UCSD-AML1 (cell line): Measurements from ENCODE around the gene TRIP12.
A peak's percentile ranks its signal among the peaks of the same experiment; 100 is the strongest.
"Not testable (repeated sequence)": the region's sequence is repeated elsewhere in the genome, so short reads cannot be mapped to it uniquely, and the experiment has no call there.

Source experiments
- DNase-seq: peaks from one replicate; lab custom pipeline; 2025; ENCODE audit not compliant: unreplicated experiment; lab: John Stamatoyannopoulos, UW

The TRIP12 gene

DNA sequence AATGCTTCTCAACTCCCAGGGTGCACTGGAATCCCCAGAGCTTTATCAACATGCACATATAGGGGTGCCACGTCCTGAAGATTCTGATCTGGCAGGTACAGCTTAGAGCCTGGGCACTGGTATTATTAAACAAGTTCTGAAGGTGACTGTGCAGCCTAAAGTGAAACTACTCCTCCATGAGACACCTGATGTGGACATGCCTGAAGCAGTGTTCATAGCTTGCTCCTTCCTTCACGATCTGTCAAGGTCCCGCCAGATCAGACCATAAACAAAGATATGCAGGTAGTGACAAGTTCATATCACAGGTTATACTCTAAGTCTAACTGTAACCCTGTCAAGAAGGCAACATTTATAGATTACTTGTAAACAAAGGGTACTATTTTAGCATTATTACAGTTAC is 142.2 kb downstream of the TRIP12 start:
- DNase-seq, result no peak

DNA sequence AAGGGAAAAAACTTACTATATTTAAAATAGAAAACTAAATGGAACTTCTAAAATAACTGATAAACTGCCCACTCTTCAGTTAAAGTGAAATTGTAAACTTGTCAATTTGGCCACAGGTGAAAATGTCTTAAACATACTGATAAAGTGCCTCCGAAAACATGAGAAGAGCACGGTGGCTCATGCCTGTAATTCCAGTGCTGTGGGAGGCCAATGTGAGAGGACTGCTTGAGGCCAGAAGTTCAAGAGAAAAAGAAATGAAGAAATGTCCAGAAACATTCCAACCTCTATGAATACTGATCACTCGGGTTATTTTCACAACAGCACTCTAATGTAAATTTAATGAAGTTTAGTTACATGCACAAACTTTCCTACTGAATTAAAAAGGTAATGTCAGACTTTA is 144.1 kb downstream of the TRIP12 start:
- no peak for DNase-seq

DNA sequence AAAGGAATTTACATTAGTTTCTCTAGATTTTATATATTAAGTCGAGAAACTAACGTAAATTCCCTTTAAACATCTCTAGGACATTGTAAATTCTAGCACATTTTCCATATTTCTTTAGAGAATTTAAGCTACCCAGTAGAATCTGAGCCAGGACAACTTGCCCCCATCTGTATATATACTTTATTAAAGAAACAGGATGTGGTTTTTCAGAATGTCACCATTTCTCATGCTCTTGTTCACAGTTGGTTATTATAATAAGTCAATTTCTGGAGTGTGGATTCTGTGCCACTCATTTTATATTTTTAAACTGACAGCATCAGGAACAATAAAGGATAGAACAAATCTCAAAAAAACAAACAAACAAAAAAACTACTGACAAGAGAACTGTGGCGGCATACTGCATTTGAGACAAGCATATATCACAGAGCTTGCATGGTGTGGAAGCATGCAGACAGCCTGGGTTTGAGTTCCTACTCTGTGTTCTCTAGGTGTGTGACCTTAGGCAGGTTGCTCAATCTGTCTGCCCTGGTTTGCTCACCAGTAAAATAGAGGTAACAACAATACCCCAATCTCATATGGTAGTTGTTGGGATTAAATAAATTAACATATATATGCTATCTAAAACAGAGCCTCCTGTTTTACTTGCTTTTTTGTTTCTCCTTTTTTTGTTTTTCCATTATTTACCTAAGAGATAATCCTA is 146.0 kb downstream of the TRIP12 start:
- DNase-seq, result no peak

DNA sequence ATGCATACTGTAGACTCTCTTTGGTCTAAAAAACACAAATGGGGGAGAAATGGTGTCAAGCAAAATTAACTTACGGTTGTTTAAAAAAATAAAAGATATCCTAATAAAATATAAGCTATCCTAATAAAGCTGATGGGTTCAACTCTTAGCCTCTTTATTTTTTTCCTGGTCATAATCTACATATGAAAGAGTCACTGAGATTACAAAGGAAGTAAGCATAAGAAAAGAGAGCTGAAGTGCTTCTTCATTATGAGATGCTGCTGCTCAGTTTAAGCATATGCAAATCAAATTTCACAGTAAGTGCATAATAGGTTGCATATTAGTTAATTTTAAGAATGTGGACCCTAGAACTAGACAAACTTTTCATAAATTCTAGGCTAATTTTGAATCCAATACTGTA is 147.6 kb downstream of the TRIP12 start:
- no peak for DNase-seq

DNA sequence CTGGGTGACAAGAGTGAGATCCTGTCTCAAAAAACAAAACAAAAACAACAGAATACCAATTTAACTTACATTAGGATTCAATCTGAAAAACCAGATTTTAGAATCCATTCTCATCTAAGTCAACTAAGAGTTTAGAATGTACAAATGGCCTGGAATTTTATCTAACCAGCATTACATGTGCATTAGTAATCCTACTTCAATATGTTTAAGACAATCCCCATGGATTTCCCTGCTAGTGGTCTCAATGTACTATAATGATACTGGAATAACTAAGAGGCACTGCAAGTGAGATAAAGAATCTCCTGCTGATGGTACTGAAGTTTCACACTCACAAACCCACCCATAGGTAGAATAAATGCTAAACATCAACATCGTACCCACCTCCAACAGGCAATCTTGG is 153.6 kb downstream of the TRIP12 start:
- no peak for DNase-seq

DNA sequence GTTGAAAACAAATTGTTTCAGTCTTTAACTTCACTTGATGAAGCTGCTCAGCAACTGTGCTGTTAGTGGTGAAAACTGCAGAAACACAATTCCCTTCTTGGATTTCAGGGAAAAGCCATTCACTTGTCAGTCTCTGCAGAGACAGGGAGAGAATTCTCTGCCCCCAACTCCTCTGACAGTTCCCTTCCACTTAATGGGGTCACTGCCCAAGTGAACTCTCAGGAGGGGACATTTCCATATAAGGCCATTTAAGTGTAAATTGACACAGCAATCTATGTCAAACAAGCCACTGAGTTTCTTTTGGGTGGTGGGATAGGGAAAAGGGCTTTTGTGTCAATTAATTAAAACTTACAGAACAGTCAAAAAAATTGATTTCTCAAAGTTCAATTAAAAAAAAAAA is 156.1 kb downstream of the TRIP12 start:
- DNase-seq, result no peak

DNA sequence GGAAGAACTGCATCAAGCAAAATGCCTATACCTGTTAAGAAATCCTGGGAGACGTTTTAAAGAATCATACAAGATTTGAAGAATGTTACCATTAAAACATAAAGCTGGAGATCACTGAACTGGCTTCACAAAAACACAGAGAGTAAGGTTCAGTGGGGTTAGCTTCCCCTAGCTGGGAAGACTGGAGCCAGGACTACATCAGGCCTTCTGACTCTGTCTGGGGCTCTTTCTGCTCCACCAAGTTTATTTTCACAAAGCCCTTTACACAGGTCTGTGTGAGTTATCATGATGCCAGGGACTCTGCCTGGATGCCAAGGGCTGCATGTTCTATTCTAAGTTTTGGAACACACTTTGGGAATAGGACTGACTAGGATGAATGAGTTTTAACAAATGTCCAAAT is 160.1 kb downstream of the TRIP12 start:
- no peak for DNase-seq

DNA sequence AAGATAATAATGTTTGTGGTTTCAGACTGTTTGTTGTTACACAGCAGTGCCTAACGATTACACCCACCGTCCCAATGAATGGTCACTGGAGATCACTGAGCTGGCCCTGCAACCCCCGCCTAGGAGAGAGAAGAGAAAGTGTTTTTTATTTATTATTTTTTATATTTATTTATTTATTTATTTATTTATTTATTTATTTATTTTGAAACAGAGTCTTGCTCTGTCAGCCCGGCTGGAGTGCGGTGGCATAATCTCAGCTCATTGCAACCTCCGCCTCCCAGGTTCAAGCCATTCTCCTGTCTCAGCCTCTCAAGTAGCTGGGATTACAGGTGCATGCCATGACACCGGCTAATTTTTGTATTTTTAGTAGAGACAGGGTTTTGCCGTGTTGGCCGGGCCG is 164.3 kb downstream of the TRIP12 start:
- DNase-seq, result not testable (repeated sequence)

DNA sequence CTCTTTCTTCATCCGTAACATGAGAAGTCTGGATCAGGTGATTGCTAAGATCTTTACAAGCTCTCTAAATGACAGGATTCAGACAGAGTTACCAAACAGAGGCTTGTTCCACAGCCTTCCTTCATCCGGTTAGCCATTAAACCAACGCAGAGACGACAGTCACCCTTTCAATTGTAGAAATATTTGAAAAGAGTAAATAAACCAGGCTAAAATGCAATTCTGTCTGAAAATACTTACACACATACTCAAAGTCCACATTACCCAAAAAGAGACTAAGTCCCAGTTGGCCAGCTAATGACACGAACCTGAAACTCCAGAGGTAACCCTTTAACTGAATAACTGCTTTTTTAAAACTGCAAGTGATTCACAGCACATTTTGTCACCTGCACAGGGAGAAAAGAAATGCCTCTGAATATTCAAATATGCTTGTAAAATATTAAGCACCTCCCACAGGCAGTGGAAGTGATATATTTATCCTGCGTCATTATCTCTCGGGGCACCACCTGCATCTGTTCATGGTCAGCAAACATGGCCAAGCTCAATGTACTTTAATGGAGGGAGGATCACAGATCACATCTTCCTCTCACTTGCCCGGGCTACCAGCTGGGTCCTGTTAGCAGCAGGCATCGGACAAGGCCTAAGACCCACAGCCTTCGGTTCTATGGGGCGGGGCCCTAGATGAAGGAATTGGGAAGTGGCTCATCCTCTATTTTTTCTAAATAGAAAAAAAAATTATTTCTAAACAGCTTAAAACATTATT is 168.7 kb downstream of the TRIP12 start:
- no peak for DNase-seq

DNA sequence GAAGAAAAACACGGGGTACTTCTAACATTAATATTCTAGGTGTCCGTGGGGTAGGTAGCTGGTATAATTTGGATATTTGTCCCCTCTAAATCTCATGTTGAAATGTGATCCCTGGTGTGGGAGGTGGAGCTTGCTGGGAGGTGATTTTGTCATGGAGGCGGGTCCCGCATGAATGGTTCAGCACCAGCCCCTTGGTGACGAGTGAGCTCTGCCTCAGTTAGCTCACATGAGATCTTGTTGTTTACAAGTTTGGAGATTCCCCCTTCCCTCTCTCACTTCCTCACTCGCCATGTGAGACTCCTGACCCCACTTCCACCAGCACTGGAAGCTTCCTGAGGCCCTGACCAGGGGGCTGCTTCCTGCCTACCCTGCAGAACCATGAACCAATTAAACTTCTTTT is 172.0 kb downstream of the TRIP12 start:
- no peak for DNase-seq

DNA sequence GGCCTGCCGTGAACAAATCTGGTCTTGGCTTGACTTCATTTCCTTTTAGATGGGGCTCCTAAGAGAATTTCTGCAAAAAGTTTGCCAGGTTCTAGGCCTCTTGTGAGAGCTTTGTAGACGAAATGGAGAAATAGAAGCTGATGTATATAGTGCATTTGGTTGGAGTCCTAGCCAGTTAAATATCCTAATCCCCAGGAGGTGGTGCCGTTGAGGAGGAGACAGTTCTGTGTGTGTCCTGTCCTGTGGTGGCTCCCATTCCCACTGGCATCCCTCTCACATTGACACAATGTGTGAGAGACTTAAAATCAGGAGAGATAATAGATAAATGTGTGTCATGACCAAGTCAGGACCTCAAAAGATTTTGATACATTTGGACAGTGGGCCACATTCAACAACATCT is 172.9 kb downstream of the TRIP12 start:
- no peak for DNase-seq

DNA sequence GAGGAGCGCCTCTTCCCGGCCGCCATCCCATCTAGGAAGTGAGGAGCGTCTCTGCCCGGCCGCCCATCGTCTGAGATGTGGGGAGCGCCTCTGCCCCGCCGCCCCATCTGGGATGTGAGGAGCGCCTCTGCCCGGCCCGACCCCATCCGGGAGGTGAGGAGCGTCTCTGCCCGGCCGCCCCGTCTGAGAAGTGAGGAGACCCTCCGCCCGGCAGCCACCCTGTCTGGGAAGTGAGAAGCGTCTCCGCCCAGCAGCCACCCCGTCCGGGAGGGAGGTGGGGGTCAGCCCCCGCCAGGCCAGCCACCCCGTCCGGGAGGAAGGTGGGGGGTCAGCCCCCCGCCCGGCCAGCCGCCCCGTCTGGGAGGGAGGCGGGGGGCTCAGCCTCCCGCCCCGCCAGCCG is 179.1 kb downstream of the TRIP12 start:
- DNase-seq, result not testable (repeated sequence)

DNA sequence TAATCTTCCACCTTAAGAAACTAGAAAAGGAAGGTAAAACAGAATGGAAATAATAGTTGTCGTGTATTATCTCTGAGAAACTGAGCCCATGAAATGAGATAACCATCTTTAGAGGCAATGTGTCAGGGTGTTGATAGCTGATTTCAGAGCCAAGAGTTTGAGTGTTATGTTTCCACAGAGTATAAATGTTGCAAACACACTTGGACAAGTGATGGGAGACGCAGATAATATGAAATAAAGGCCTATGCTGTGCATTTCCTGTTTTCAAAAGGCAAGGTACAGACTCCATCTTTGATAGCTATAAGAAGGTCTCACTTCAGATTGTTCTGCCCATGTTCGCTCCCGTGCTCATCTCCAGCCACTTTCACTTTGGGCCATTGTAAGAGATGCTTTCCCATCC is 181.5 kb downstream of the TRIP12 start:
- no peak for DNase-seq

DNA sequence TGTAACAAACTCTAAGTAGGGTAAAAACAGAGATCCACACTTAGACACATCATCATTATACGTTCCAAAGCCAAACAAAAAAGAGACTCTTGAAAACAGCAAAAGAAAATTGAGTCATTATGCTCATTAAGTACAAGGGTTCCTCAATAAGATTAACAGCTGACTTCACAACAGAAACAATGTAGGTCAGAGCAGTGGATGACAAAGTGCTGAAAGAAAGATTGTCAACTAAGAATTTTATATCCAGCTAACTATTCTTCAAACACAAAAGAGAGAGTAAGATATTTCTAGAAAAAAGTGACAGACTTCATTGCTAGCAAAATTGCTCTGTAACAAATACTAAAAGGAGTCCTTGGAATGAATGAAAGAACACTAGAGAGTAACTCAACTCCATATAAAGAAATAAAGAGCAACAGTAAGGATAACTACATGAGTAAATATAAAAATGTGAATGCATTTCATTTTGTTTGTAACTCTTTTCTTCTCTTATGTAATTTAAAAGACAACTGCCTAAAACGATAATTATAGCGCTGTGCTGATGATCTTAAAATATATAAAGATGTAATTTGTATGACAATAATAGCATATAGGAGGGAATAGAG is 183.7 kb downstream of the TRIP12 start:
- DNase-seq, result no peak

DNA sequence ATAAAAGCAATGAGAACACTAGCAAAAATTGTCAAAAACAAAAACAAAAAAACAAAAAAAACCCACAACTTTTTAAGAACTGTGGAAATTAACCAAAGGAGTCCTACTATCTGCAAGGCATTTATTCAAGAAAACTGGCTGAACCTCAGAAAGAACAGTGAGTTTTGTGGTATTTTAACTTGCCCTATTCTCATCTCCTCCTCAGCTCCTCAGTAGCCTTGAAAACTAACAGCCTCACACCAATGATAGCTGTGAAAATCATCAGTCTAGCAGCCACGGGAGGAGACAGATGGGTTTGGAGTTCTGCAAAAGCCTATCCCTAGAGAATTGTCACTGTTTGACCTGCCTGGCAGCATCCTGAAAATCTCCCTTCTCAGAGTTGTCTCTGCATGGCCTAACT is 187.4 kb downstream of the TRIP12 start:
- DNase-seq, result no peak

DNA sequence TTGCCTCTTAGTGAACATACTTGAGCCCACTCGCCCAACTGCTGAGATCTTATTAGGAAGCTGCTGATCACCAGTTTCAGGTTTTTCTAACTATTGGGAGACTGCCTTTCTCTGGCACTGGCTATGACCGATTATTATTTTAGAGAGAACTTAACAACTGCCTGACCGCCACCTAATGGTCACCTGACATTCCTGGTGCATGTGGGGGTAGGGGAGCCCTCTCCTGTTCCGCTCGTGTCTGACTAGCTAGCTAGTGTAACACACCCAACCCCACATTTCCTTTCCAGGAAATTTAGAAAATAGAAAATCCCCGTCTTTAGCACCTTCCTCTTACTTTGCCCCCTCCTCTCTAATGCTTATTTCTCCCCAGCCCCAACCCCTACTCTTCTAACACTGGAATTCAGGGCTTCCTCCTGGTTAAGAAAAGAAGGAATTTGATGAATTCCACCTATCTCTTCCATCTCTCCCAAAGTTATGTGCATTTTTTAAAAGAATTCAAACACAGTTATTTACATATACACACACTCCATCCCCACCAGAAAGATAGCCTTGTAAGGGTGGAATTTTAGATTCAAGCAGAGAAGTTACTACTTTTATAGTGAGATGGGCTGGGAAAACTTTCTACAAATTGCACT is 188.1 kb downstream of the TRIP12 start:
- DNase-seq, result peak; percentile 27

DNA sequence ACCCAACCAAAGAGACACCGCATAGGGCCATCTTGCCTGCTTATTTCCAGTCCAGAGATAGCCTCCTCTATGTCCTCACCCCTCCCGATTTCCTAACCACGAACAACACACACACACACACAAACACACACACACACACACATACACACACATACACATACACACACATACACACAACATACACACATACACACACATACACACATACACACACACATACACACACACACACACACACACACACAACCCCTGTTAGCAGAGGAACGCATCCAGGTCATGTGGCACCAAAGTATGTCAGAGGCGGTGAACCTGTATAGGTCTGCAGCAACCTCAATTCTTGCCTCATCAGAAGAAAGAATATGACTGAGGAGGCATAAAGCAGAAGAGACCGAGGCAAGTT is 188.9 kb downstream of the TRIP12 start:
- DNase-seq, result no peak

DNA sequence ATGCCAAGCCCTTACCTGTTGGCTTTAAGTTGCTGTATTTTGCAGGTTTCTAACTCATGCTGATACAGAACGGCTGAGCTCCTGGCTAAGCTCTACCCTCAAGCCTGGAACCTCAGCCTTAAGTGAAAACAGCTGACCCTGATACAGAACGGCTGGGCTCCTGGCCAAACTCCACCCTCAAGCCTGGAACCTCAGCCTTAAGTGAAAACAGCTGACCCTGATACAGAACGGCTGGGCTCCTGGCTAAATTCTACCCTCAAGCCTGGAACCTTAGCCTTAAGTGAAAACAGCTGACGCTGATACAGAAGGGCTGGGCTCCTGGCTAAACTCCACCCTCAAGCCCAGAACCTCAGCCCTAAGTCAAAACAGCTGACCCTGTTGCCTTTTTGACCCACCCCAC is 189.9 kb downstream of the TRIP12 start:
- DNase-seq, result no peak

DNA sequence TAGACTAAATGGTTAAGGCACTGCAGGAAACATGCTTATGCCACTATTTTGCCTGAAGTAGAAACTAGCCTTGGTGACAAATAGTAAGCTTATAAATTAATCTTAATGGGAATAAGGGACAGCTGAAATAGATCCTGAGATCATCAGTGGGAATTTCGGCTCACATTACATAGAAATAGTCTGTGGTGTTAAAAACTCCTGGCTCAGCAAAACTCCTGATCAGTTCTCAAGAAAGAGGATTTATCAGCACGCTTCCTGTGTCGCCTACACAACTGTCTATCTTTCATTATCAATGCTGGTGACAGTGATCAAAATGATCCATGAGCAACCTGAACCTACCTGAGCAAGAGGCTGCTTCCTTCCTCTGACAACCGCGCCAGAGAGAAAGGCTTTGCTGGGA is 190.4 kb downstream of the TRIP12 start:
- DNase-seq, result no peak

DNA sequence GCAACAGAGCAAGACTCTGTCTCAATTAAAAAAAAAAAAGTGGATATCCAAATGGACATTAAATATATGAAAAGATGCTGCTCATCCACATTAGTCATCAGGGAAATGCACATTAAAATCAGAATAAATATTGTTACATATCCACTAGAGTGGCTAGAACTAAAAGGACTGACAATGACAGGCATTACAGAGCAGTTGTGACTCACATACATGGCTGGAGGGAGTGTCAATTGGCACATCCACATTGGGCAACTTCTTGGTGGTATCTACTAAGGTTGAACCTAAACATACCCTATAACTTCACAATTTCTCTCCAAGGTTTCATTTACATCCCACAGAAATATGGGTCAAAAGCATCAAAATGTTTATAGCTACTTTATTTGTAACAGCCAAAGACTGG is 193.4 kb downstream of the TRIP12 start:
- no peak for DNase-seq

DNA sequence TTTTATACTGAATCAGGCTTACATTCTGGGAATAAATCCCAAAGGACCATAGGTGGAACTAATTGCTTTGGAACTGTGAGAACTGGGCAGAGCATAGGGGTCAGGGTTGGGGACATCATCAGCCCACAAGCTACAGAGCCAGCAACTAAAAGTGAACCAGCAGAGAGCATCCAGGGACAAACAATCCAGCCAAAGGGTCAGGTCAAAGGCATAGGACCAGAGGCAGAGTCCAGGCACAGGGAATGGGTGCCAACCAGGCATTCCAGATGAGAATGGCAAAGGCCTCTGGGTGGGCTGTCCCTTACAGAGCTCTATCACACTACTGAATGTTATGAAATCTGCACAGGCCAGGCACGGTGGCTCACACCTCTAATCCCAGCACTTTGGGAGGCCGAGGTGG is 195.2 kb downstream of the TRIP12 start:
- DNase-seq, result no peak
